RPMI7951 (cell line): ENCODE measurements around the gene GADD45B. TPM values are rescaled to one million over a fixed set of nuclear protein-coding genes. Genes with fewer than 3 reads are reported as not detected.
"Not testable (repeated sequence)": the region's sequence is repeated elsewhere in the genome, so short reads cannot be mapped to it uniquely, and the experiment has no call there.

Source experiments
- DNase-seq: peaks from one replicate; pipeline ENCODE4 v3.0.0-alpha.2; 2012; ENCODE audit warnings: low read depth
- total RNA-seq: library from RNA; depleted of rRNA; stranded (reverse); fragments of >200 nt; shearing (Covaris generic); gene quantifications from 2 replicates; pipeline ENCODE4 v1.2.3, GENCODE V29; 2014

Gene GADD45B
- total RNA-seq, 1 experiment from 2014 or later = 28.4 TPM

DNA sequence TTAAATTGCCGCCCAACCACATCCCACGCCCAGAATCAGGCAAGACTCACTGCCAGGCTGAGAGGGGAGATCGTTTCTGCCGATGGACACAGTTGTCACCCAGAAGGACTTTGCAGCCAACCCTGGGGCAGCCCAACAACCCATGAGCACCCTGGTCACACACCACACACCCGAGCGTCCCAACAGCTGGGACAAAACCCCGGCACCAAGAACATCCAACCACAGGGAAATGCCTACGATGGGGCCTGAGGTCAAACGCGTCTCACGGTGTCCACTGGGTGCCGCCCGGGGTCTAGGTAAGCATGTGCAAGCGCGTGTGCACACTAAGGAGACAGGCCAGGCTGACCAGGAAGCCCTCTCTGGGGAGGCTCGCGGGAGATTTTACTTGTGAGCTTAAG, 32.1 kb upstream of the GADD45B start:
- no peak for DNase-seq

DNA sequence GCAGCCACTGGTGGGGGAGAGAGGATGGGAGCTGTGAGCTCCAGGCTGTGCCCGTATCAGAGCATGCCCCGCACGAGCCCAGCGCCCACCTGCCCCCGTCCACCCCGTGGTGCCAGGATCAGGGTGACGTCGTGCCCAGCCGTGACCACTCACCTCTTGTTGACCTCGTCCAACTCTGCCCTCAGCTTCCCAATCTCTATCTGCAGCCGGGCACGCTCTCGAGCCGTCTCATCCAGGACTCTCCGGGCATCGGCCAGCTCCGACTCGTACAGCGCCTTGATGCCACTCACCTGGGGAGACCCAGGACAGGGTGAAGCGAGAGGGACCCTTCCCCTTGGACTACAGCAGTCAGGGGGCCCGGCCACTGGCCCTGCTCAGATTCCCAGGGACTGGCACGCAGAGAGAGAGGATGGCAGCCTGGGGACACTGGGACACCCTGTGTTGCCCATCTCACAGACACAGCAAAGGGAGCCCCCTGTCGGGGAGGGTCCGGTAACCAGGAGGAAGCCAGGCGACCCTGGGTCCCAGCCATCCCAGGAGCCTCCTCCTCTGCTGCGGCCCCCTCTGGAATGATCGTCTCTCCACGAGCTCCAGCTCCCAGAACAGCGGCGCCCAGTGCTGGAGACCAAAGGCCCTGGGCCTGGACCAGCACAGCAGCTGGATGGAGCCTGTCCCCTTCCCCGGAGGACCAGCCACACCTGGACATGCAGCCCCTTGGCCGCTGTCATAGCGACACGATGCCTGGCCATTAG, 31.5 kb upstream of the GADD45B start:
- DNase-seq = no peak

DNA sequence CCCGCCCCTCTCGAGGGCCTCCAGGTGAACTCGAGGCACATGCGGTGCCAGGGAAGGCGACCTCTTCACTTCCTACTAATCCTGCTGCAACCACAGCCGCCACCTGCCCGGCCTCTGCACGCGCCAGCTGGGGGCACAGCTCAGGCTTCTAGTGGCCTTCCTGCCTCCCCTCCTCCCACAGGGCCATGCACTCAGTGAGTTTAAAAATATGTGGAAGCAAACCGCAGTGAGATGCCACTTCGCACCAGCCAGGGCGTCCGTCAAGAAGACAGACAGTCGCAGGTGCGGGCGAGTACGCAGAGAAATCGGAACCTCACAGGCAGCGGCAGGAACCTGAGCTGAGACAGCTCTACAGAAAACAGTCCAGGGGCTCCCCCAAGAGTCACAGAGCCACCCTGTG, 29.5 kb upstream of the GADD45B start:
- DNase-seq = no peak

DNA sequence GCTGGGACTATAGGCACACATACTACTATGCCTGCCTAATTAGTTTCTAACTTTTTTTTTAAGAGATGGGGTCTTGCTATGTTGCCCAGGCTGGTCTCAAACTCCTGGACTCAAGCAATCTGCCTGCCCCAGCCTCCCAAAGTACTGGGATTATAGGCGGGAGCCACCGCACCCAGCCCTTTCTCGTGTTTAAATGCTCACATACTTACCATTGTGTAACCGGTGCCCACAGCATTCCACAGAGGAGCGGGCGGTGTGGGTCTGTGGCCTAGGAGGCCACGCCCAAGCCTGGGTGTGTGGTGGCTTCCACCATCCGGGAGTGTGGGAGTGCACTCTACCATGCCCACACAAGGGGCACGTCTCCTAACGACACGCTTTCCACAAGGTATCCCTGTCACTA, 26.9 kb upstream of the GADD45B start:
- DNase-seq = no peak

DNA sequence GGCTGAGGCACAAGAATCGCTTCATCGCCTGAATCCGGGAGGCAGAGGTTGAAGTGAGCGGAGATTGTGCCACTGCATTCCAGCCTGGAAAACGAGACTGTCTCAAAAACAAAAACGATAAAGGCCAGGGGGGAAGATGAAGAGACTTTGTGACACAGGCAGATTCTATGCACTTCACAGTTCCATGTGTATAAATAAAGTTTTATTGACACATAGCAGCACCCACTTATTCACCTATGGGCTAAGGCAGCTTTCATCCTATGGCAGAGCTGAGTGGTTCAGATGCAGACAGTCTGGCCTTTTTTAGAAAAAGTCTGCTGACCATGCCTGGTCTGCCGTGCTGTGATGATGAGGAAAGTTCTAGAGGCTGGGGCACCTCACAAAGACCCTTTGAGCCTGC, 24.8 kb upstream of the GADD45B start:
- no peak for DNase-seq

DNA sequence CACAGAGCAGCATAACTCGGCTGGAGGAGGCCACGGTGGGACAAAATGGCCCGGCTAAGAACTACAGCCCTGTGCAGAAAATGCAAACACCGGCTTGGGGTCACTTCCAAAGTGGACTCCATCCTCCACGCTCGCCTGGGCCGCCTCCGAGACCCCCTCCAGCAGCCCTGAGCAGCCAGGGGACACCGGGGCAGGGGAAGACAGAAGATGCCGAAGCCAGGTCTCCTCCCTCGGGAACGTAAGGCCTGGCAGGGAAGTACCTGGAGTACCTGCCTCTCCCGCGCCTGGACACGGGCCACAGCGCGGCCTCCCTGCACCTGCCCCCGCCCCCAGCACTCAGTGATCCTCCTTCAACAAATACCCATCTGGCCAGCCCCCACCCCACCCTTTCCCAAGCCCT, 24.2 kb upstream of the GADD45B start:
- DNase-seq = no peak

DNA sequence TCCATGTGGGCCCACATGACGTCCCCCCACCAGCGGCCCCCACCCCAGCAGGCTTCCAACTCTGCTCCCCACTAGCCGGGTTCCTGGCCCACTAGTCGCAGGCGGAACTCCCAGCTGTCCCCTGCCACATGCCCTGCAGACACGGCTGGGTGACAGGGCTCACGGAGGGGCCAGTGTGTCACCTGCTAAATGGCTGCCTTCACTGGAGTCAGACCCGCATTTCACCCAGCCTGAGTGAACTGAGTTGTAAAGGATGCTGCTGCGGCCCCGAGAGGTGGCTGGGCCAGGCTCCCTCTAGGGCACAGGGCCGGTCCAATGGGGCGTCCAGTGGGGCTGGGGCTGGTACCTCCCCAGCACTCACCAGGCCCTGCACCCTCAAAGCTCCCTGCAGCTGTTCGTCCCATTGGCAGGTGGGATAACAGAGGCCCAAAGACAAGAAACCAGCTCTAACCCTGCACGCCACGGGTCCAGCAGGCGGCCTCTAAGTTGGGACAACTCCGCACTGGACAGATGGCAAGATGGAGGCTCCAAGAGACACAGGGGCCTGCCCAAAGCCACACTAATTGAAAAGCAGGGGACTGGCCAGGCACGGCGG, 22.4 kb upstream of the GADD45B start:
- DNase-seq = no peak

DNA sequence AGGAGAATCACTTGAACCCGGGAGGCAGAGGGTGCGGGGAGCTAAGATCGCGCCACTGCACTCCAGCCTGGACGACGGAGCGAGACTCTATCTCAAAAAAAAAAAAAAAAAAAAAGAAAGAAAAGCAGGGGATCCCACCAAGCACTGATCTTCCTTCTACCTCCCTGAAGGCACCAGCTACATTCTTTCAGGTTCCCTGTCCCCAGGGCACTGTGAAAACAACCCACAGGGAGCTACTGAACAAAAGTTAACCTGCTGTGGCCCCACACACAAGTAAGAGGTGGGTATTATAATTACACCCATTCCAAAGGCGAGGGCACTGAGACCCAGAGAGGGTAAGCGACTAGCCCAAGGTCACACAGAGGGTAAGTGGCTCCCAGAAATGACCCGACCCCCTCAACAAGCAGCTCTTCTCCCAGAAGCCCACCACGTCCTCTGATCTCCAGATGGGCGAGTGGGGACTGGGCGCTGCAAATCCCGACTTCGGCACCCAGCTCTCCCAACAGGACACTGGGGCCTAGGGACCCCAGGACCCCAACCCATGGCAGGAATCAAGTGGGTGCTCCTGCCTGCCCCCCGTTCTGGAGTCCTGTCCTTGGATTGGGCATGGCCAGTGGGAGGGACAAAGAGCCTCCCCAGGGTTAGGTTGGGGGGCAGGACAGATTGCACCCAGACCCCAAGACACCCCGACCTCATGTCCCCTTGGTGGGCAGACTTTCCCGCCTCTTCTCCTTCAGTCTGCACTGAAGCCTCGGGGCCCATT, 21.5 kb upstream of the GADD45B start:
- no peak for DNase-seq

DNA sequence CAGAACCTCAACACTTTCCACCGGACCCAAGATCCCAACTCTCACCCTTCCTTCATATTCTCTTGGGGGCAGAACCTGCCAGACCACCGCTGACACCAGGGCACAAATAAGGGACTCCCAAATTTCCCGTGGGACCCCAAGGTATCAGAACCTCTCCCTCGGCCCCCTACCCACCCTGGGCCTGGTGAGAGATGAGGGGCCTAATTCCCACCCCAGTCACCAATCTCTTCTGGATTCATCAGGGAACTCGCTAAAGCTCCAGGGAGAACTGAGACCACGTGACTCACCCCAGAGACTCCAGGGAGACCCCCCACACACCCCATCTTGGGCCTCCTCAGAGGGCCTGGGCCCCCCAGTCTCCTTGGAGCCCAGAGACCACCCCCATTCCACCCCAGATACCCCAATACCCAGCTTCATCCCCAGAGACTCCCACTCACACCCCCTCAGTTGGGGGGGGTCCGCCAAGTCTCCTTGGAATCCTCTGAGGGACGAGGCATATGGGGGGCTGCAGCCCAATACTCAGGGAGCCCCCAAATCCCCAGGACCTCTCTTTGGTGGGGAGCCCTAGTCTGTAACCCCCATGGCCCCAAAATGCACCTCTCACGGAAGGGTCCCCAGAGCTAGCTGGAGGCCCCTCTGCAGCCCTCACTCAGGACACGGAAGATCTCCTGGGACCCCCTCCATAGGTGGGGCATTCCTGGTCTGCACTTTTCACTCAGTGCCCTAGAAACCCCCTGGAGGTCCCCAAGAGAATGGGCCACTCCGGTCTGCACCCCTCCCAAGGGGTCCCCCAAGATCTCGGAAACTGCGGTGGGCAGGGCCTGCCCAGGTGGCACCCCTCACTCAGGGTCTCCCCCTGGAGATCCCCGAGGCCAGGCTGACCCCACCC, 20.7 kb upstream of the GADD45B start:
- DNase-seq = no peak

DNA sequence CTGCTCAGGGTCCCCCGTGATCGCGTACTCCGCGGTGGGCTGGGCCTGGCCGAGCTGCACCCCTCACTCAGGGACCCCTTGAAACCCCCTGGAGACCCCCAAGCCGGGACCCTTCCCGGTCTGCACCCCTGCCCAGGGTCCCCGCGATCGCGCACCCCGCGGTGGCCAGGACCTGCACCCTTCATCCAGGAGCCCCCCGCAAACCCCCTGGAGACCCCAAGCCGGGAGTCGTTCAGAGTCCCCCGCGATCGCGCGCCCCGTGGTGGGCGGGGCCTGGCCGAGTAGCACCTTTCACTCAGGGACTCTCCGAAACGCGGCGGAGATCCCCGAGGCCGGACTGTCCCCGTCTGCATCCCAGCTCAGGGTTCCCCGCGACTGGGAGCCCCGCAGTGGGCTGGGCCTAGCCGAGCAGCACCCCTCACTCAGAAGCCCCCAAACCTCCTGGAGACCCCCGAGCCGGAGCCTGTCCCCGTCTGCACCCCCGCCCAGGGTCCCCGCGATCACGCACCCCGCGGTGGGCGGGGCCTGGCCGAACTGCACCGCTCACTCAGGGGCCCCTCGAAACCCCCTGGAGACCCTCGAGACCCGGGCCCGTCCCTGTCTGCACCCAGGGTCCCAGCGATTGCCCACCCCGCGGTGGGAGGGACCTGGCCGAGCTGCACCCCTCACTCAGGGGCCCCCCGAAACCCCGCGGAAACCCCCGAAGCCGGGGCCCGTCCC, 19.9 kb upstream of the GADD45B start:
- DNase-seq = no peak

DNA sequence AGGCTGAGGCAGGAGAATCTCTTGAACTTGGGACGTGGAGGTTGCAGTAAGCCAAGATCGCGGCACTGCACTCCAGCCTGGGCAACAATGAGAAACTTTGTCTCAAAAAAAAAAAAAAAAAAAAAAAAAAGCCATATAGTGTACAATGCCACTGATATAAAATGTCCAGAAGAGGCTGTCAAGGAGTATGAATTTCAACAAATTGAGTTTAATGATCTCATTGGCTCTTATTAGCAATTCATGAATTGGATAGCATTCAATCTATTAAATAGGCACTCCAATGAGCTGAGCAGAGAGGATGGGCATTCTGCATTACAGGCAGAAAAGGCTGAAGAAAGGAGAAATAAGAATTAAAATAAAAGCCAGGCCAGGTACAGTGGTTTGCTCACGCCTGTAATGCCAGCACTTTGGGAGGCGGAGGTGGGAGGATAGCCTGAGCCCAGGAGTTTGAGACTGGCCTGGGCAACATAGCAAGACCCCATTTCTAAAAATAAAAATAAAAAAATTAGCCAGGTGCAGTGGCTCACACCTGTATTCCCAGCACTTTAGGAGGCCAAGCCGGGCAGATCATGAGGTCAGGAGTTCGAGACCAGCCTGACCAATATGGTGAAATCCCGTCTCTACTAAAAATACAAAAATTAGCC, 18.4 kb upstream of the GADD45B start:
- DNase-seq = no peak

DNA sequence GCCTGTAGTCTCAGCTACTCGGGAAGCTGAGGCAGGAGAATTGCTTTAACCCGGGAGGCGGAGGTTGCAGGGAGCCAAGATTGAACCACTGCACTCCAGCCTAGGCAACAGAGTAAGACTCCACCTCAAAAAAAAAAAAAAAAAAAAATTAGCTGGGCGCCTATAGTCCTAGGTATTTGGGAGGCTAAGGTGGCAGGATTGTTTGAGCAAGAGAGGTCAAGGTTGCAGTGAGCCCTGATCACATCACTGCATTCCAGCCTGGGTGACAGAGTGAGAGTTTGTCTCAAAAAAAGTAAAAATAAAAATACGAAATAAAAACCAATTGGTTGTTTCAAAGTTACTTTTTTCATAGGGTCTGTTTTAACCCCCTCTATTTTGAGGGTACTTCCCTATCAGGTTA, 17.9 kb upstream of the GADD45B start:
- no peak for DNase-seq

DNA sequence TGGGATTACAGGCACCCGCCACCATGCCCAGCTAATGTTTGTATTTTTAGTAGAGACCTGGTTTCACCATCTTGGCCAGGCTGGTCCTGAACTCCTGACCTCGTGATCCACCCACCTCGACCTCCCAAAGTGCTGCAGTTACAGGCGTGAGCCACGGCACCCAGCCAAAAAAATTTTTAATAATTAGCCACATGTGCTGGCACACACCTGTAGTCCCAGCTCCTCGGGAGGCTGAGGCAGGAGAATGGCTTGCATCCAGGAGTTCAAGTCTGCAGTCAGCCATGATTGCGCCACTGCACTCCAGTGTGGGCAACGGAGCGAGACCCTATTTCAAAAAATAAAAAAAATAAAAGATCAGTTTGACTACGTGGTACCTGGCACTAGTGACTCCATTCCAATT, 17.2 kb upstream of the GADD45B start:
- not testable (repeated sequence) for DNase-seq

DNA sequence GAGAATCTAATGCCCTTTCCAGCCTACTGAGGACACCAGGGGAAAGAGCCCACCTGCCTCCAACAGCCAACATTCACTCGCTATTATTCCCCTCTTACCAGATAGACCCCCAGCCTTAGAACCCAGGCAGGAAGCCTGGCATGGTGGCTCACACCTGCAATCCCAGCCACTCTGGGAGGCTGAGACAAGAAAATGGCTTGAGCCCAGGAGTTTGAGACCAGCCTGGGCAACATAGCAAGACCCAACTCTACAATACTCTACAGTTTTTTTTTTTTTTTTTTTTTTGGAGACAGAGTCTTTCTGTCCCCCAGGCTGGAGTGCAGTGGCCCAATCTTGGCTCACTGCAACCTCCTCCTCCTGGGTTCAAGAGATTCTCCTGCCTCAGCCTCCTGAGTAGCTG, 15.7 kb upstream of the GADD45B start:
- DNase-seq = no peak

DNA sequence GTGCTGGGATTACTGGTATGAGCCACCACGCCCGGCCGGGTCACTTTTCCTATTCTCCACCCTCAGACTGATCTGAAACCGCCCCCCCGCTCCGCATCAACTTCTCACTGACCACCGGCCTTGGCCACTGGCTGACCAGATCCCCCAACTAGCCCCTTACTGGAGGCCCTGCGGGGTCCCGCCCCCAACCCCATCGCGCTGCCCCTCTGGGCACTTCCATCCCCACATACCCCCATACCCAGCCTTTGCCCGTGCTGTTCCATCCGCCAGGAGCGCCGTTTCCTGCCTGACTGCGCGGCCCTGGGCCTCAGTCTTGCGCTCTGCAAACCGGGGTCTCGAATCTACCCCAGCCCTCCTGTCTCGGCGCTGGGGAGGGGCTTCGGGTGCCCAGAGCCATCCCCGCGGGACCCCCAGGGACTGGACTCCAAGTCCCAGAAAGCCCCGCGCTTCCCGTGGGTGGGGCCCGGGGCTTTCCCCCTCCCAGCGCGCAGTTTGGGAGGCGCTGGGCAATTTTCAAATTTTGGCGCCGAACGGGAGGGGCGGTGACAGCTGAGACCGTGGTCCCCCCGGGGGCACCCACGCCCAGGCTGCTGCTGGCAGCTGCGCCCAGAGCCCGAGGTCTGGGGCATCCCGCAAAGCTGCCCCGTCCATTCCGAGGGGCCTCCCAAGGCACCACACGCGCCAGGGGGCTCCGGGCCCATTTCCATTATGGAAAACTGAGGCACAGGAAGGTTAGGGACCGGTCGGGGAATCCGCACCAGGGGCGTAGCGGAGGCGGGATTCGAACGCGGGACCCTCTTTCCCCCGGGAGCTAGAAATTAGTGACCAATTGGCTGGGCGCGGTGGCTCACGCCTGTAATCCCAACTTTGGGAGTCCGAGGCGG, 13.9 kb upstream of the GADD45B start:
- peak; percentile 91 for DNase-seq

DNA sequence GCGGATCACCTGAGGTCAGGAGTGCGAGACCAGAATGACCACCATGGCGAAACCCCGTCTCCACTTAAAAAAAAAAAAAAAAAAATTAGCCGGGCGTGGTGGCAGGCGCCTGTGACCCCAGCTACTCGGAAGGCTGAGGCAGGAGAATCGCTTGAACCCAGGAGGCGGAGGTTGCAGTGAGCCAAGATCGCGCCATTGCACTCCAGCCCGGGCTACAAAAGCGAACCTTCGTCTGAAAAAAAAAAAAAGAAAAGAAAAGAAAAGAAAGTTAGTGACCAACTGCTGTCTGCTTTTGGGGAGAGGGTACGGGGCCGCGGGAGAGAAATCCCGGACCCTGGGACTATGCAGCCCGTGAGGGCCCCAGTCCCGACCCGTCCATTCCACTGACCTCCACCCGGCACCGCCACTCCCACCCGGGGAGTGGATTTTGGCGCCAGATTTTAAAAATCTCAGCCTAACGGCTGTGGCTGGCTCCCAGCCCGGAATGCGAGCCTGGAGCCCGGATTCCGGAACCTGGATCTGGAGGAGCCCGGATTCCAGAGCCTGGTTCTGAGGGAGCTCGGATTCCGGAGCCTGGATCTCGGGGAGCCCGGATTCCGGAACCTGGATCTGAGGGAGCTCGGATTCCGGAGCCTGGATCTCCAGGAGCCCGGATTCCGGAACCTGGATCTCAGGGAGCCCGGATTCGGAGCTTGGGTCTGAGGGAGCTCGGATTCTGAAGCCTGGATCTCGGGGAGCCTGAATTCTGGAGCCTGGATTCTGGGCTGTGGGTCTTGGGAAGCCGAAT, 13.1 kb upstream of the GADD45B start:
- DNase-seq = peak; percentile 98

DNA sequence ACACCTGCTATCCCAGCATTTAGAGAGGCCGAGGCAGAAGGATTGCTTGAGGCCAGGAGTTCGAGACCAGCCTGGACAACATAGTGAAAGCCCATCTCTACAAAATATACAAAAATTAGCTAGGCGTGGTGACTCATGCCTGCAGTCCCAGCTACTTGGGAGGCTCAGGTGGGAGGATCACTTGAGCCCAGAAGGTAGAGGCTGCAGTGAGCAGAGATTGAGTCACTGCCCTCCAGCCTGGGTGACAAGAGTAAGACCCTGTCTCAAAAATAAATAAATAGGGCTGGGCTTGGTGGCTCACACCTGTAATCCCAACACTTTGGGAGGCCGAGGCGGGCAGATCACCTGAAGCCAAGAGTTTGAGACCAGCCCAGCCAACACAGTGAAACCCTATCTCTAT, 12.2 kb upstream of the GADD45B start:
- DNase-seq = not testable (repeated sequence)

DNA sequence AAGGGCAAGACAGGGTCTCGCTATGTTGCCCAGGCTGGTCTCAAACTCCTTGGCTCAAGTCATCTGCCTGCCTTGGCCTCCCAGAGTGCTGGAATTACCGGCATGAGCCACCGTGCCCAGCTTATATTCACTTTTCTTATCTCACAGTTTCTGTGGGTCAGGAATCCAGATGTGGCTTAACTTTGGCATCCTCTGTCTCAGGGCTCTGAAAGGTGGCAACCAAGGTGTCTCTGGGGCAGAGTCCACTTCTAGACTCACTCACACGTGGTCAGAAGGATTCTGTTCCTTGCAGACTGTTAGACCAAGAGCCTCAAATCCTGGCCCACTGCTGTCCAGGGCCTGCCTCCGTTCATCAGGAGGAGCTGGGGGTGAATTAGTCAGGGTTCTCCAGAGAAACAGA, 11.5 kb upstream of the GADD45B start:
- no peak for DNase-seq

DNA sequence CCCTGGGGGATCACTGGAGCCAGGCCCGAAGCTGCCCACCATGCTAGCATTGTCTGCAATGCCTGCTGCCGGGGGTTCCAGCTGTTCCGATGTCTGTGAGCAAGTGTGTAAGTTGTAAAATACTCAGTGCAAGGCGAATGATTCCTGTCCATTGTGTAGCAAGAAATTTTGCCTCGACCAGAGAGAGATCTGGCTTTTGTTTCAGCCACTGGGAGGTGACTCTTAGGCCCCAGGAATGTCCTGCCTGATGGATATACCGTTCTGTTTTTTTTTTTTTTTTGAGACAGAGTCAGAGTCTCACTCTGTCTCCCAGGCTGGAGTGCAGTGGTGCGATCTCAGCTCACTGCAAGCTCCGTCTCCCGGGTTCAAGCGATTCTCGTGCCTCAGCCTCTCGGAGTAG, 7.3 kb upstream of the GADD45B start:
- DNase-seq = no peak
